ENCODE measurements around the gene DROSHA. TPM values are rescaled to one million over a fixed set of nuclear protein-coding genes. Genes with fewer than 3 reads are reported as not detected.

DROSHA gene, protein sequence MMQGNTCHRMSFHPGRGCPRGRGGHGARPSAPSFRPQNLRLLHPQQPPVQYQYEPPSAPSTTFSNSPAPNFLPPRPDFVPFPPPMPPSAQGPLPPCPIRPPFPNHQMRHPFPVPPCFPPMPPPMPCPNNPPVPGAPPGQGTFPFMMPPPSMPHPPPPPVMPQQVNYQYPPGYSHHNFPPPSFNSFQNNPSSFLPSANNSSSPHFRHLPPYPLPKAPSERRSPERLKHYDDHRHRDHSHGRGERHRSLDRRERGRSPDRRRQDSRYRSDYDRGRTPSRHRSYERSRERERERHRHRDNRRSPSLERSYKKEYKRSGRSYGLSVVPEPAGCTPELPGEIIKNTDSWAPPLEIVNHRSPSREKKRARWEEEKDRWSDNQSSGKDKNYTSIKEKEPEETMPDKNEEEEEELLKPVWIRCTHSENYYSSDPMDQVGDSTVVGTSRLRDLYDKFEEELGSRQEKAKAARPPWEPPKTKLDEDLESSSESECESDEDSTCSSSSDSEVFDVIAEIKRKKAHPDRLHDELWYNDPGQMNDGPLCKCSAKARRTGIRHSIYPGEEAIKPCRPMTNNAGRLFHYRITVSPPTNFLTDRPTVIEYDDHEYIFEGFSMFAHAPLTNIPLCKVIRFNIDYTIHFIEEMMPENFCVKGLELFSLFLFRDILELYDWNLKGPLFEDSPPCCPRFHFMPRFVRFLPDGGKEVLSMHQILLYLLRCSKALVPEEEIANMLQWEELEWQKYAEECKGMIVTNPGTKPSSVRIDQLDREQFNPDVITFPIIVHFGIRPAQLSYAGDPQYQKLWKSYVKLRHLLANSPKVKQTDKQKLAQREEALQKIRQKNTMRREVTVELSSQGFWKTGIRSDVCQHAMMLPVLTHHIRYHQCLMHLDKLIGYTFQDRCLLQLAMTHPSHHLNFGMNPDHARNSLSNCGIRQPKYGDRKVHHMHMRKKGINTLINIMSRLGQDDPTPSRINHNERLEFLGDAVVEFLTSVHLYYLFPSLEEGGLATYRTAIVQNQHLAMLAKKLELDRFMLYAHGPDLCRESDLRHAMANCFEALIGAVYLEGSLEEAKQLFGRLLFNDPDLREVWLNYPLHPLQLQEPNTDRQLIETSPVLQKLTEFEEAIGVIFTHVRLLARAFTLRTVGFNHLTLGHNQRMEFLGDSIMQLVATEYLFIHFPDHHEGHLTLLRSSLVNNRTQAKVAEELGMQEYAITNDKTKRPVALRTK (N-terminal part only)
- total RNA-seq = 10 to 100 TPM; 13.0 to 21.0 (median 18.5) TPM
- long read RNA-seq = 0 reads

DNA sequence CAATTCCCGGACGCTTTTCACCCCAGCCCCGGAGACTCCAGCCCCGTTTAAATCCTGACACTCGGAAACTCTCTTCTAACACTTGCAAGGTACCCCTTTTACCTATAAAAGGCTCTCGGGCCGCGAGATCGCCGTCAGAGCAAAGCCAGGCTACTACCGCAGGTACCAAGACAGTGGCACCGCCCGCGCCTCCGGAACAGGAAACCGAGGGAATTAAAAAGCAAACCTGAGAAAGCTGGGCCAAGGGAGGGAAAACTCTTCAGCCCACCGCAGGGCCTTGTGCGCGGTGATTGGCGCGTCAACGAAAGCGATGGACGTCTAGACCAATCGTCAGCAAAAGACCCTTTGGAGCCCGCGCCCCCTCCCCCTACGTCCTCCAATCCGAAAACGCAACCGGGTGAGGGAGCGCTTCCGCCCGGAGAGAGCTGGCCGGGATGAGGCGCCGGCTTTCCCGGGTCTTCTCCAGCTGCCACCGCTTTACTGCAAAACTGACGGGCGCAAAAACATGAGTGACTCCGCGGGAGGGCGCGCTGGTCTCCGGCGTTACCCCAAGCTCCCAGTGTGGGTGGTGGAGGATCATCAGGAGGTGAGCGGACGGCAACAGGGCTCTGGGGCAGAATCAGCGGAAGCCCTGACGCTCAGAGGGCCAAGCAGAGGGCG, at the start of gene DROSHA, which contains the start of gene C5orf22:
Gene DROSHA, minus strand, starts transcription at position 206 of the 660 bp plus-strand sequence. CDS start 3,034 bp downstream, outside the sequence.
Gene C5orf22, plus strand, starts transcription at position 414 of the 660 bp plus-strand sequence. Its CDS starts 92 bp downstream, at position 506.
- Histone ChIP-seq H3K4me1 (peaks cover 0 to 20% (median 8%) of the 10 kb centered on the region in 4 donors), H3K4me3 (peak within 1 kb of the TSS; percentile 70 to 81 (median 75)), H3K27me3 (no peaks in the 10 kb centered on the region), H3K27ac (peak within 1 kb of the TSS; percentile 39 to 60 (median 46)), H3K9me3 (no peaks in the 10 kb centered on the region), H3K36me3 (peaks cover 0 to 48% (median 13%) of the 10 kb centered on the region in 4 donors)
- WGBS (ENCODE audit: insufficient coverage, low coverage, low lambda C conversion rate, missing lambda C conversion rate) = 0% methylated on average over 21 of the region's 52 CpGs
- peak; percentile 96 to 97 (median 97) for DNase-seq
- intact Hi-C loops (cut with DNase I) = no loop called here
- ATAC-seq = peak; percentile 98 to 100 (median 99)
- TF ChIP-seq POLR2A (IDR thresholded peaks at IDR 0.05) = peak; percentile 59
- TF ChIP-seq, protein P1, sequence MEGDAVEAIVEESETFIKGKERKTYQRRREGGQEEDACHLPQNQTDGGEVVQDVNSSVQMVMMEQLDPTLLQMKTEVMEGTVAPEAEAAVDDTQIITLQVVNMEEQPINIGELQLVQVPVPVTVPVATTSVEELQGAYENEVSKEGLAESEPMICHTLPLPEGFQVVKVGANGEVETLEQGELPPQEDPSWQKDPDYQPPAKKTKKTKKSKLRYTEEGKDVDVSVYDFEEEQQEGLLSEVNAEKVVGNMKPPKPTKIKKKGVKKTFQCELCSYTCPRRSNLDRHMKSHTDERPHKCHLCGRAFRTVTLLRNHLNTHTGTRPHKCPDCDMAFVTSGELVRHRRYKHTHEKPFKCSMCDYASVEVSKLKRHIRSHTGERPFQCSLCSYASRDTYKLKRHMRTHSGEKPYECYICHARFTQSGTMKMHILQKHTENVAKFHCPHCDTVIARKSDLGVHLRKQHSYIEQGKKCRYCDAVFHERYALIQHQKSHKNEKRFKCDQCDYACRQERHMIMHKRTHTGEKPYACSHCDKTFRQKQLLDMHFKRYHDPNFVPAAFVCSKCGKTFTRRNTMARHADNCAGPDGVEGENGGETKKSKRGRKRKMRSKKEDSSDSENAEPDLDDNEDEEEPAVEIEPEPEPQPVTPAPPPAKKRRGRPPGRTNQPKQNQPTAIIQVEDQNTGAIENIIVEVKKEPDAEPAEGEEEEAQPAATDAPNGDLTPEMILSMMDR (IDR thresholded peaks at IDR 0.05) = peak in 1 of 4 donors; percentile 14

DNA sequence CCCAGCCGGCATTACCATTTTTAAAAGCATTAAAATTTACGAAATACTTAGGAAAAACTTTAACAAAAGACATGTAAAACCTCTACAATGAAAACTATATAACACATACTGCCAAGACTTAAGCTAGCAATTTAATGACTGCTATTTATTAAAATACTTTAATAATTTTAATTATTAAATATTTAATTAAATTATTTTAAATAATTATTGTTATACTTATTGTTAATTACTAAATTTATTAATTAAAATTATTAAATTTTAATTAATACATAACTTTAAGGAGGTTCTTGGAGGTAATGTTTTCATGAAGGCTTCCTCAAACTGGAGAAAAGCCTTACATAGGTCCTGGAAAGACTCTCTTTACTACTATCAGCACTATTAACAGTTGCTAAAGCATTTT, 47.7 kb upstream of the DROSHA start:
- intact Hi-C loops (cut with DNase I) = no loop called here
- WGBS (ENCODE audit: insufficient coverage, low coverage, low lambda C conversion rate, missing lambda C conversion rate) = 82% methylated on average over 2 of the region's 2 CpGs
- no peak for TF ChIP-seq POLR2A (IDR thresholded peaks at IDR 0.05)
- TF ChIP-seq, protein P1 (IDR thresholded peaks at IDR 0.05) = no peak

DNA sequence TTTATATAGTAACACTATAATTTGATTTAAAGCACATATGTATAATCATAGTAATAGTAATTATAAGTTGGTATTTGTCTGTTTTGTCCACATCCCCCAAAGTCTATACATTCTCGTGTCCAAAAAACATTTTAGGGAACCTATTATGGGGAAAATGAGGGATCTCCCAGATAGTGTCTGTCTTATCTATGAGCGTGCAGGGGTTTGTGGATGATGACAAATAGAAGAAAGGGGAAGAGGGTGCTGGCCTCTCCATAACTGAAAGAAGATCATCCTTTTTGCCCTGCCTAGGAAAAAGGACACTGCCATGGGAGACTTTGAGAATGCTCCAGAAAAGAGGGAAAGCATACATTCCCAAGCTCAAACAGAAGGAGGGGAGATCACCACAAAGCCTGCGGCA, 45.5 kb upstream of the DROSHA start:
- Histone ChIP-seq H3K9me3 (no peaks in the 10 kb centered on the region), H3K4me3 (no peak overlapping the region), H3K4me1 (no peaks in the 10 kb centered on the region), H3K27ac (no peak overlapping the region), H3K36me3 (no peaks in the 10 kb centered on the region), H3K27me3 (no peaks in the 10 kb centered on the region)
- no peak for TF ChIP-seq POLR2A (IDR thresholded peaks at IDR 0.05)
- TF ChIP-seq, protein P1 (IDR thresholded peaks at IDR 0.05) = no peak
- intact Hi-C loops (cut with DNase I) = no loop called here
- 58% methylated on average over 3 of the region's 3 CpGs for WGBS (ENCODE audit: insufficient coverage, low coverage, low lambda C conversion rate, missing lambda C conversion rate)
- DNase-seq (no peak), ATAC-seq (no peak)

More for the DNA sequence above, 47.7 kb upstream of the DROSHA start:
- no peak overlapping the region for H3K27ac ChIP-seq
- H3K4me1 ChIP-seq = no peaks in the 10 kb centered on the region
- DNase-seq (no peak), ATAC-seq (no peak)
- H3K27me3 ChIP-seq = no peaks in the 10 kb centered on the region
- no peaks in the 10 kb centered on the region for H3K36me3 ChIP-seq
- no peak overlapping the region for H3K4me3 ChIP-seq
- no peaks in the 10 kb centered on the region for H3K9me3 ChIP-seq

DNA sequence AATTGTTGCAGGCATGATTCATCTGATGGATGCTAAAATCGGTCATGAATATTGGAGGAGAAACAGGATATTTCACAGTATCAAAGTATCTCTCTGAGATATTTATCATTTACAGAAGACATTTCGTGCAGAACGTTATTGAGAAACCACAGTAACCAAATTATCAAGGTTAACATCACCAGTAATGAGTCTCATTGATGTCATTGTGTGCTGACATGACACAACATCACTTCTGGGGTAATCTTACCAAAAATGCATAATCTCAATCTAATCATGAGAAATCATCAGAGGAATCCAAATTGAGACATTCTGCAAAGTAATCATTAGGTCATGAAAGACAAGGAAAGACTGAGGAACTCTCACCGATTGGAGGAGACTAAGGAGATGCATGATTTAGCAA, 42.9 kb upstream of the DROSHA start:
- no peaks in the 10 kb centered on the region for H3K4me1 ChIP-seq
- H3K36me3 ChIP-seq = no peaks in the 10 kb centered on the region
- no peak overlapping the region for H3K27ac ChIP-seq
- H3K27me3 ChIP-seq = no peaks in the 10 kb centered on the region
- intact Hi-C loops (cut with DNase I) = no loop called here
- no peak for DNase-seq
- TF ChIP-seq, protein P1 (IDR thresholded peaks at IDR 0.05) = no peak
- no peak for TF ChIP-seq POLR2A (IDR thresholded peaks at IDR 0.05)
- H3K9me3 ChIP-seq = no peaks in the 10 kb centered on the region
- no peak overlapping the region for H3K4me3 ChIP-seq
- ATAC-seq = no peak
- 52% methylated on average over 4 of the region's 4 CpGs for WGBS (ENCODE audit: insufficient coverage, low coverage, low lambda C conversion rate, missing lambda C conversion rate)
